HCT116 (cell line): ENCODE results near the gene NID2.

ENCODE experiments used
- CTCF ChIP-seq, 3 experiments: fragments of 200-600 bp in 1 of 3; sonication (generic) in 1 of 3; IDR thresholded peaks in 2 of 3; conservative IDR thresholded peaks in 1 of 3; 2 replicates each; pipeline ENCODE4 v1.5.1; 2012 to 2017; ENCODE audit warnings: low read depth in 2 of 3, low read length in 2 of 3, antibody characterized with exemption in 1 of 3, borderline replicate concordance in 1 of 3, control low read depth in 1 of 3, mild to moderate bottlenecking in 1 of 3, mixed read lengths in 1 of 3, mixed run types in 1 of 3, moderate library complexity in 1 of 3; ENCODE audit not compliant: insufficient read depth in 1 of 3
- EZH2 ChIP-seq: fragments of 200-600 bp; sonication (generic); IDR thresholded peaks from 2 replicates; pipeline ENCODE4 v1.6.1; 2017; ENCODE audit warnings: antibody characterized with exemption, mixed run types
- EZH2phosphoT487 ChIP-seq: fragments of 200-600 bp; IDR thresholded peaks from 2 replicates; pipeline ENCODE4 v1.6.1; 2018; ENCODE audit warnings: antibody characterized with exemption, borderline replicate concordance
- RAD21 ChIP-seq: IDR thresholded peaks from 2 replicates; pipeline ENCODE4 v1.6.1; 2012; ENCODE audit warnings: low read depth, mild to moderate bottlenecking
- REST ChIP-seq: IDR thresholded peaks from 2 replicates; pipeline ENCODE4 v1.6.1; 2012; ENCODE audit warnings: low read depth
- YY1 ChIP-seq: IDR thresholded peaks from 2 replicates; pipeline ENCODE4 v1.6.1; 2011; ENCODE audit warnings: low read length, low read depth, moderate library complexity, mild to moderate bottlenecking; ENCODE audit not compliant: insufficient replicate concordance; ENCODE audit errors: extremely low read depth
- ZBTB33 ChIP-seq: IDR thresholded peaks from 2 replicates; pipeline ENCODE4 v1.6.1; 2011; ENCODE audit warnings: mild to moderate bottlenecking, low read length, moderate library complexity; ENCODE audit not compliant: insufficient replicate concordance; ENCODE audit errors: extremely low read depth

- TF ChIP-seq RAD21 (no peak), CTCF (IDR thresholded peaks at IDR 0.05 in 2 of 3, conservative IDR thresholded peaks at IDR 0.05 in 1 of 3; ENCODE audit: borderline replicate concordance in 1 of 3, insufficient read depth in 1 of 3, low read depth in 2 of 3, low read length in 2 of 3) (no peak), YY1 (no peak), EZH2phosphoT487 (no peak), EZH2 (no peak), ZBTB33 (no peak), REST (no peak)
These were observed 6.5 kb upstream of the NID2 start for GRCh38 chr14:52075371-52075770.
